ENCODE data around the gene F10.

Gene F10

DNA sequence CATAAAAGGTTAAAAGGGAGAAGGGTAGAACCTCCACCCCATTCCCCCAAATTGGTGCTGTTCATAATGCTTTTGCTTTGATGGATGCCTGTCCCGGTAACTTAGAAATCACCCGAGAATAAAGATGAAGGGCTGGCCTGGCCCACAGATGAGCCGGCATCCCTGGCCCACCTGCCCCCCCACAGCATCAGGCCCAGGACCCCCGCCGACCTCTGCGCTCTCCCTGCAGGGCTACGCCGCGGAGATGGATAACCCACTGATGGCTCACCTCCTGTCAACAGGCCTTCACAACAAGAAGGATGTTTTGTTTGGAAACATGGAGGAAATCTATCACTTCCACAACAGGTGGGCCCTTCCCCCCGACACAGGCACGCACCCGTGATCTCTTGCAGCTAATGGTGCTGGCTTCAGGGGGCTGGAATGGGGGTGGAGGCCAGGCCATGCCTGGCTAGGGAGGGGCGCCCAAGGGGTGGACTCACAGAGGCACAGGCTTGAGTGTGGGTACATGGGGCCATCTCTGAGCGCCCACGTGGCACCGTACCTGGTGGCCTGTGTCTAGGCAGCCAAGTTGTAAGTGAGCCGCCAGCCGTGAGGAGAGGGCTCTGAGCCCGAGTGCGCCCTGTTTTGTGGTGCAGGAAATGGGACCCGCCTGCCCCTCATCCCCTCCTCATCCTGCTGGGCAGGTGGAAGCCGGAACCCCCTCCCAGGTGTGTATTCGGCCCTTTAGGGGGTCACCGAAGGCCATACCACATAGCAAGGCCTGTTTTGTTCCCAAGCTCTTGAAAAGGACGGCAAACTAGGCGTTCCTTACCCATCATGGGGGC lies 40.2 kb upstream of the F10 start:
- no peak overlapping the region for H3K4me3 ChIP-seq (ENCODE audit: low read depth, low read length)
- TF ChIP-seq, protein P1, sequence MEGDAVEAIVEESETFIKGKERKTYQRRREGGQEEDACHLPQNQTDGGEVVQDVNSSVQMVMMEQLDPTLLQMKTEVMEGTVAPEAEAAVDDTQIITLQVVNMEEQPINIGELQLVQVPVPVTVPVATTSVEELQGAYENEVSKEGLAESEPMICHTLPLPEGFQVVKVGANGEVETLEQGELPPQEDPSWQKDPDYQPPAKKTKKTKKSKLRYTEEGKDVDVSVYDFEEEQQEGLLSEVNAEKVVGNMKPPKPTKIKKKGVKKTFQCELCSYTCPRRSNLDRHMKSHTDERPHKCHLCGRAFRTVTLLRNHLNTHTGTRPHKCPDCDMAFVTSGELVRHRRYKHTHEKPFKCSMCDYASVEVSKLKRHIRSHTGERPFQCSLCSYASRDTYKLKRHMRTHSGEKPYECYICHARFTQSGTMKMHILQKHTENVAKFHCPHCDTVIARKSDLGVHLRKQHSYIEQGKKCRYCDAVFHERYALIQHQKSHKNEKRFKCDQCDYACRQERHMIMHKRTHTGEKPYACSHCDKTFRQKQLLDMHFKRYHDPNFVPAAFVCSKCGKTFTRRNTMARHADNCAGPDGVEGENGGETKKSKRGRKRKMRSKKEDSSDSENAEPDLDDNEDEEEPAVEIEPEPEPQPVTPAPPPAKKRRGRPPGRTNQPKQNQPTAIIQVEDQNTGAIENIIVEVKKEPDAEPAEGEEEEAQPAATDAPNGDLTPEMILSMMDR (IDR thresholded peaks at IDR 0.05; ENCODE audit: low read depth, low read length, missing control alignments), result no peak
- DNase-seq (ENCODE audit: low read depth), result no peak

DNA sequence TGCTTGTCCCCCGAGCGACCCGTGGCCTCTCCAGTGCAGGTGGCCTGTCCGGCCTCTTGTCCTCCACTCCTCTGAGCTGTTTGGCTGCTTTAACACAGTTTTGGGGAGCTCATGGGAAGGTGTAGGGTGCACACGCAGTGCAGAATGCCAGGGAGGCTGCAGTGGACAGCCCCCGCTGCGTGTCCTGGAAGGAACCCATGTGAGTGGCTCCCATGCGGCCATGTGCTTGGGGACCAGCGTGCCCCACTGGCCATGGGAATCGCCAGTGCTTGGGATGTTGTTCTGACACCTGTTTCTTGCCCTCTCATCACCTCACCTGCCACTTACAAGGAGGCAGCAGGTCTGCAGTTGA lies 39.6 kb upstream of the F10 start:
- TF ChIP-seq, protein P1 (IDR thresholded peaks at IDR 0.05; ENCODE audit: low read depth, low read length, missing control alignments), result no peak

DNA sequence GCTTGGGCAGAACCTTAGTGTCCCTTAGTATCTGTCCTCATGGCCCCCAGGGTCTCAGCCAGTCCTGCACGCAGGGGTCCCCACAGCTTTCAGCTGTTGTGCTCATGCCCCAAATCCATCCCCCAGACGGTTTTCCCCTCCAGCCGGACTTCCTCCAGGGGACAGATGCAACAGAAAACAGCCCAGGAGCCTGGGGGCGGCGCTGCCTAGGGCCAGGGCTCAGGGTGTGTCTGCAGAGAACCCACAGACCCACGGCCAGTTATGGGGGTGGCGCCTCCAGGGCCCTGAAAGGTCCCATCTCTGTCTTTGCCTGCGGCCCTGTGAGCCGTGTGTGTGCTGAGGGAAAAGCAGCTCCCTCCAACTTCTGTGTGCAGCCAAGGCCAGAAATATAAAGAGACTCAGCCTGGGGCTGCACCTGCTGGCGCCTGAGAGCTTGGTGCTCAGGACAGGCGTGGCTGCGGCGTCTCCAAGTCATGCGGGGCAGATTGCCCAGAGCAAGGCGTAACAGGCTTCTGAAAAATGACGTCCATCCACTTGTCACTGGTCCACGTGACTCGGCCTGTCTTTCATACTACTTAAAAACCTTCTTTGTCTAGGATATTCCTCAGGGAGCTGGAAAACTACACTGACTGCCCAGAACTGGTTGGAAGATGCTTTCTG lies 39.1 kb upstream of the F10 start:
- DNase-seq (ENCODE audit: low read depth), result no peak
- no peak overlapping the region for H3K4me3 ChIP-seq (ENCODE audit: low read depth, low read length)
- TF ChIP-seq, protein P1 (IDR thresholded peaks at IDR 0.05; ENCODE audit: low read depth, low read length, missing control alignments), result no peak

More for the DNA sequence above, 39.6 kb upstream of the F10 start:
- no peak overlapping the region for H3K4me3 ChIP-seq (ENCODE audit: low read depth, low read length)
- no peak for DNase-seq (ENCODE audit: low read depth)

DNA sequence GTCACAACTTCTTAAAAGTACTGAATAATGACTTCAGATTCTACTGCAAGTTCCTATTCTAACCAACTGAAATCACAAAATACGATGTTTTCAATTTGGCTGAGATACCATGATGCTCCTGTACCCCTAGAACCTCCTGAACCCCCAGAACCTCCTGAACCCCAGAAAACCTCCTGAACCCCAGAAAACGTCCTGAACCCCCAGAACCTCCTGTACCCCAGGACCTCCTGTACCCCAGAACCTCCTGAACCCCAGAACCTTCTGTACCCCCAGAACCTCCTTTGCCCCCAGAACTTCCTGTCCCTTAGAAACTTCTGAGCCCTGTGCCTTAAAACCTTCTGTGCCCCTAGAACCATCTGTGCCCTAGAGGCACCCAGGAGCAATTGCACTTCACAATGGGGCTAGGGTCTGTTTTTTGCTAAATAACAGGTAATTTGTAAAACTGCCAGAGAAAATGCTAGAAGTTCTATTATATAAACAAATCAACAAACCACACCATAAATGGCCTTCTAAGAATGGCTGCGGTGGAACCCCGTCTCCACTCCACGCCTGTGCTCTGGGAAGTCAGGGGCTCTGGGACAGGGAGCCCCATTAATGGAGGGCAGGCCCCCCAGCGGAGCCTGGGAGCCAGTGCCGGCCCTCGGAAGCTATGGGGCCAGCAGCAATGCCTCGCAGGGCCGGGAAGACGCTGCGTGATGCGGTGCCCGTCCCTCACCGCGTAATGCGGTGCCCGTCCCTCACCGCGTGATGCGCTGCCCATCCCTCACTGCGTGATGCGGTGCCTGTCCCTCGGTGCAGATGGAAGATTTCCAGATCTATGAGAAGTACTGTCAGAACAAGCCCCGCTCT lies 38.3 kb upstream of the F10 start:
- TF ChIP-seq, protein P1 (IDR thresholded peaks at IDR 0.05; ENCODE audit: low read depth, low read length, missing control alignments), result peak; percentile 22
- H3K4me3 ChIP-seq (ENCODE audit: low read depth, low read length), result no peak overlapping the region
- no peak for DNase-seq (ENCODE audit: low read depth)

DNA sequence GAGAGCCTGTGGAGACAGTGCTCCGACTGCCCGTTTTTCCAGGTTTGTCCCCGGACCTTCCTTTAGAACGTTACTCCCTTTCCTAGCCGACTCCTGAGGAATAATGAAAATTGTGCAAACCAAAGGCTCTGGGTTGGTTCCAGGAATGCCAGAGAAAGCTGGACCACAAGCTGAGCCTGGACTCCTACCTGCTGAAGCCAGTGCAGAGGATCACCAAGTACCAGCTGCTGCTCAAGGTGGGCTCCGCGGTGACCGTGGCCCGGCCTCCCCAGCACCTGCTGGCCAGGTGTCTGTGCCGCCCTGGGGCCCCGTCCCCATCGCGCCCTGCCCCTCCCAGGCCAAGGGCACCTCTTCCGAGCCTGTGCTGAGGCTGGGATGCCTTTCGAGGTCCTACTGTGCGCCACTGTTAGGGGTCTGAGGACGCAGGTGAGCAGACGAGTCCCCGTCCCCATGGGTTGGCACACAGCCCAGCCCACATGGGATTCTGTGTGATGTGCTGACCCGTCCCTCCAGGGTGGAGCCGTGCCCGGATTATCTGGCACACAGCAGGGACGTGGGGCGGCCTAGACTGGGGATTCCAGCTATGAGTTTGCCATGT lies 37.6 kb upstream of the F10 start:
- no peak overlapping the region for H3K4me3 ChIP-seq (ENCODE audit: low read depth, low read length)
- TF ChIP-seq, protein P1 (IDR thresholded peaks at IDR 0.05; ENCODE audit: low read depth, low read length, missing control alignments), result no peak
- DNase-seq (ENCODE audit: low read depth), result no peak

DNA sequence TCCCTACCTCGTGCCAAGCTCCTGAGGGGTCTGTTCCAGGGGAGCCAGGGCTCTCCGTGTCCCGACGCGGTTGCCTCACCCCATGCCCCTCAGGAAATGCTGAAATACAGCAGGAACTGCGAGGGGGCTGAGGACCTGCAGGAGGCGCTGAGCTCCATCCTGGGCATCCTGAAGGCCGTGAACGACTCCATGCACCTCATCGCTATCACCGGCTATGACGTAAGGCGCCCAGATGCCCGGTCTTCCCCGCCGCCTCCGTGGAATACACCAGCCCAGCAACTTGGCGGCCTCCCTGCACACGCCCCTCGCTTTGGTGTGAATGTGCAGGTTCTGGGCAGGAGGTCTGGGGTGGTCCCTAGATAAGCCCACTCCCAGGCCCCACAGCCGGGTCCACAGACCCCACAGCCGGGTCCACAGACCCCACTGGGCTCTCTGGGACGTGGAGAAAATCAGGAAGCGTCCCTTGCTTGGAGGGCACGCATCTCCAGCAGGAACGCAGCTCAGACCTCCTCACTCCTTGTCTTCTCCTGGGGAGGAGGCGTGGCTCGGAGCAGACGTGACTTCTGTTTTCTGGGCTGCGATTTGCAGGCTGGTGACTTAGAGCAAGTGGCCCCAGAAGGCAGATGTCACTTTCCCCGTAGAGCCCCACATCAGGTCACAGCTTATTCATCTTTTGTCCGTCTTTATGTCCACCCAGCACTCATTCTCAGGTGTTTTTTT lies 36.4 kb upstream of the F10 start:
- TF ChIP-seq, protein P1 (IDR thresholded peaks at IDR 0.05; ENCODE audit: low read depth, low read length, missing control alignments), result no peak
- DNase-seq (ENCODE audit: low read depth), result no peak

More for the DNA sequence above, 36.4 kb upstream of the F10 start:
- H3K4me3 ChIP-seq (ENCODE audit: low read depth, low read length), result no peak overlapping the region

Measured in GM12864 (cell line).